ENCODE results near the gene CDKAL1. TPM values are rescaled to one million over a fixed set of nuclear protein-coding genes. Genes with fewer than 3 reads are reported as not detected.

The CDKAL1 gene
- total and polyA plus RNA-seq, 10 donors = 4.8 to 26.9 (median 20.1) TPM

DNA sequence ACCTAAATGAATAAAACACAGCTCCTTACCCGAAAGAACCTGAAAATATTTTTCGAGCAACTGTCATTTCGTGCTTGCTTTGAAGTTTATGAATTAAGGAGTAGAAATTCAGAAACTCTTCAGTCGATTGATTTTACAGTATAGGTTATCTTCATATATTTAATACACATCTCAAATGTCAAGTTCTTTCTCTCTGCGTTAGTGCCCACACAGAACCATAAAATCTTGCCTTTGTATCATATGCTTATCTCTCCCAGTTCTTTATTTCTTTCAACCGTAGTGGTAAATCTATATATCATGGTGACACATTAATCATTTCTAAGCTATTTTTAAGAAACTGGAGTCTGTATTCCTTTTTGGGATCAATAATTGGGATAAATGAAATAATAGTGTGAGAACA, 397.5 kb downstream of the CDKAL1 start:
- TF ChIP-seq POLR2AphosphoS5 (IDR thresholded peaks at IDR 0.05) = no peak
- no peak for TF ChIP-seq POLR2A (IDR thresholded peaks at IDR 0.05)
- TF ChIP-seq, protein P1, sequence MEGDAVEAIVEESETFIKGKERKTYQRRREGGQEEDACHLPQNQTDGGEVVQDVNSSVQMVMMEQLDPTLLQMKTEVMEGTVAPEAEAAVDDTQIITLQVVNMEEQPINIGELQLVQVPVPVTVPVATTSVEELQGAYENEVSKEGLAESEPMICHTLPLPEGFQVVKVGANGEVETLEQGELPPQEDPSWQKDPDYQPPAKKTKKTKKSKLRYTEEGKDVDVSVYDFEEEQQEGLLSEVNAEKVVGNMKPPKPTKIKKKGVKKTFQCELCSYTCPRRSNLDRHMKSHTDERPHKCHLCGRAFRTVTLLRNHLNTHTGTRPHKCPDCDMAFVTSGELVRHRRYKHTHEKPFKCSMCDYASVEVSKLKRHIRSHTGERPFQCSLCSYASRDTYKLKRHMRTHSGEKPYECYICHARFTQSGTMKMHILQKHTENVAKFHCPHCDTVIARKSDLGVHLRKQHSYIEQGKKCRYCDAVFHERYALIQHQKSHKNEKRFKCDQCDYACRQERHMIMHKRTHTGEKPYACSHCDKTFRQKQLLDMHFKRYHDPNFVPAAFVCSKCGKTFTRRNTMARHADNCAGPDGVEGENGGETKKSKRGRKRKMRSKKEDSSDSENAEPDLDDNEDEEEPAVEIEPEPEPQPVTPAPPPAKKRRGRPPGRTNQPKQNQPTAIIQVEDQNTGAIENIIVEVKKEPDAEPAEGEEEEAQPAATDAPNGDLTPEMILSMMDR (IDR thresholded peaks at IDR 0.05 in 8 of 11, conservative IDR thresholded peaks at IDR 0.05 in 3 of 11) = no peak
- Histone ChIP-seq H3K27ac (no peak overlapping the region), H3K36me3 (no peaks in the 10 kb centered on the region), H3K27me3 (replicated peaks in 1 of 7) (no peaks in the 10 kb centered on the region), H3K9me3 (no peaks in the 10 kb centered on the region), H3K4me1 (no peaks in the 10 kb centered on the region), H3K4me3 (no peak overlapping the region)
- 86 to 96% (median 95%) methylated on average over 6 of the region's 6 CpGs for WGBS, 5 donors
- intact Hi-C loops (cut with DNase I; ENCODE audit: low total_unique reads) = no loop called here
- no peak for DNase-seq

DNA sequence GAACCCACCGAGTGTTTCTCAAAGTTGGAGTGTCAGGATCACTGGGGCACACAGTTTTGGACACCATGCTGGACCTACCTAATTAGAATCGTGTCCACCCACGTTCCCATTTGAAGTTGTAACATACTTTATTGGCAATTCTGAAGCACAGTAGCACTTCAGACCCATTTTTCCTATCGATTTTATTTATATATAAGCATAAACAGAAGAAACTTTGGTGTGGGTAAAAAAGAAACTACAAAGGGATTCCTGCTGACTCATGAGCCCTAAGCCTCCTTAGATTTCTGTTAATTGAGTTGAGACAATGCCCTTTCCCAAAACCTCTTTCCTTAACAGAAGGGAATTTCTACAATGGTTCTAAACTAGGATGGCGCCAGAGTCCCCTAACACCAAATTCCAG, 398.0 kb downstream of the CDKAL1 start:
- TF ChIP-seq POLR2AphosphoS5 (IDR thresholded peaks at IDR 0.05) (no peak), POLR2A (IDR thresholded peaks at IDR 0.05) (no peak)
- TF ChIP-seq, protein P1 (IDR thresholded peaks at IDR 0.05 in 8 of 11, conservative IDR thresholded peaks at IDR 0.05 in 3 of 11) = no peak
- no peak overlapping the region for H3K4me3 ChIP-seq
- H3K4me1 ChIP-seq = no peaks in the 10 kb centered on the region
- no peaks in the 10 kb centered on the region for H3K9me3 ChIP-seq
- no peaks in the 10 kb centered on the region for H3K27me3 ChIP-seq (replicated peaks in 1 of 7)
- 88 to 98% (median 95%) methylated on average over 5 of the region's 5 CpGs for WGBS, 5 donors
- H3K27ac ChIP-seq = no peak overlapping the region
- intact Hi-C loops (cut with DNase I; ENCODE audit: low total_unique reads) = no loop called here
- DNase-seq = no peak
- no peaks in the 10 kb centered on the region for H3K36me3 ChIP-seq

DNA sequence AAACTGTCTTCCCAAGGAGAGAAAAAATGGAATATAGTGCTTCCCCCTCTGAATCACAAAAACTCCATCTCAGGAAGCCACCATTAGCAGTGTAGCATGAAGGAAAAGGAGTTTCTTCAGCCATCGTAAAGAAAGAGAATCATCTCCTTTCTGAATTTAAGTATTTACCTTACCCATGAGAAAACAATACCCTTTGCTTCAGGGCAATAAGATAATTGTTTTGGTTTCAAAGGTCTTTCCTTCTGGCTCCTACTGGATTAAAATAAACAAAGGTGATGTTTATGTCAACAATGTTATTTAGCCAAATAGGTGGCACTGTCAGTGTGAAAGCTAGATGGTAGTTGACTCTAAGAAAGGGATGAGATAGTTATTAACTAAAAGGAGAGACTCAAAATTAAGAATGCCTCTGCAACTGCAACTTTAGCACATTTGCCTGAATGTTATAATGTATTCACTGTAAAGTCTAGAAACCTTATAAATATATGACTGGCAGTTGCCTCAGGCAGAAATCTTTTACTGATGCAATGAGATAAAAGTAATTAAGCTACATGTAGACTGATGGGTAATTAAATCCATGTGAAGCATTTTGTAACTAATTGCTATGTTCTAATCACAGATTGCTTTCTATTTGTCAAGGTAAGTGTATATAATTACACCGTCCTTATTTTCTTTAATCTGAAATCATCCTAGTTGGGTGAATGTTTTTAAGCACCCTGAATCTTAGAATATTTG, 399.0 kb downstream of the CDKAL1 start:
- no peak overlapping the region for H3K4me3 ChIP-seq
- intact Hi-C loops (cut with DNase I; ENCODE audit: low total_unique reads) = no loop called here
- no peaks in the 10 kb centered on the region for H3K9me3 ChIP-seq
- no peak overlapping the region for H3K27ac ChIP-seq
- TF ChIP-seq POLR2A (IDR thresholded peaks at IDR 0.05) (no peak), POLR2AphosphoS5 (IDR thresholded peaks at IDR 0.05) (no peak)
- TF ChIP-seq, protein P1 (IDR thresholded peaks at IDR 0.05 in 8 of 11, conservative IDR thresholded peaks at IDR 0.05 in 3 of 11) = no peak
- H3K27me3 ChIP-seq (replicated peaks in 1 of 7) = no peaks in the 10 kb centered on the region
- 90 to 94% (median 94%) methylated on average over 2 of the region's 2 CpGs for WGBS, 5 donors
- H3K36me3 ChIP-seq = no peaks in the 10 kb centered on the region
- no peaks in the 10 kb centered on the region for H3K4me1 ChIP-seq
- DNase-seq = no peak

DNA sequence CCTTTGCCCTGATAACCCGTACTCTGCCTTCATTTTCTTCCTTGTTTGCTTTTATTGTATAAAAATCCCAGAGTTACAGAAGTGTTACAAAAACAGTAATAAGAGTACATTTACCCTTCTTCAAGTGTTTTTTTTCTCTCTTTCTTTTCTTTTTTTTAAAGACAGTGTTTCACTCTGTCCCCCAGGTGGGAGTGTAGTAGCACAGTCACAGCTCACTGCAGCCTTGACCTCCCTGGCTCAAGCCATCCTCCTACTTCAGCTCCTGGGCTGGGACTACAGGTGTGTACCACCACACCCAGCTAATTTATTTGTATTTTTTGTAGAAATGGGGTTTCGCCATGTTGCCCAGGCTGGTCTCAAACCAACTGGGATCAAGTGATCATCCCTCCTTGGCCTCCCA, 402.7 kb downstream of the CDKAL1 start:
- no peaks in the 10 kb centered on the region for H3K4me1 ChIP-seq
- WGBS, 5 donors = 86 to 98% (median 95%) methylated on average over 2 of the region's 2 CpGs
- peaks cover 0 to 4% (median 0%) of the 10 kb centered on the region in 8 donors for H3K9me3 ChIP-seq
- TF ChIP-seq, protein P1 (IDR thresholded peaks at IDR 0.05 in 8 of 11, conservative IDR thresholded peaks at IDR 0.05 in 3 of 11) = no peak
- TF ChIP-seq POLR2AphosphoS5 (IDR thresholded peaks at IDR 0.05) = no peak
- TF ChIP-seq POLR2A (IDR thresholded peaks at IDR 0.05) = no peak
- H3K4me3 ChIP-seq = no peak overlapping the region
- H3K27ac ChIP-seq = no peak overlapping the region
- intact Hi-C loops (cut with DNase I; ENCODE audit: low total_unique reads) = no loop called here
- DNase-seq = no peak
- H3K36me3 ChIP-seq = no peaks in the 10 kb centered on the region
- no peaks in the 10 kb centered on the region for H3K27me3 ChIP-seq (replicated peaks in 1 of 7)

Measured in spleen (tissue), 11 donors.